H1 (cell line): Measurements from ENCODE around the gene DPP10. TPM values are rescaled to one million over a fixed set of nuclear protein-coding genes. Genes with fewer than 3 reads are reported as not detected.

ENCODE experiments used
- CTCF ChIA-PET: fragments of 300-600 bp; sonication (Branson Sonifier 250); formaldehyde crosslinking; loops from one replicate; lab custom pipeline; 2021; ENCODE audit not compliant: partially characterized antibody; lab: Charles Lee
- POLR2A ChIA-PET: fragments of 300-600 bp; sonication (Branson Sonifier 250); formaldehyde crosslinking; loops from one replicate; lab custom pipeline; 2021; ENCODE audit warnings: inconsistent platforms; ENCODE audit not compliant: partially characterized antibody; lab: Charles Lee
- DNase-seq, 2 experiments: peaks; one replicate each; pipeline versions ENCODE4 v3.0.0 to v3.0.0-alpha.2; 2010 to 2022; ENCODE audit warnings: low spot score in 2 of 2, low read depth in 1 of 2, mixed read lengths in 1 of 2
- FAIRE-seq: peaks from 2 replicates; lab custom pipeline; 2011; peaks lifted over from hg19 to GRCh38; lab: Jason Lieb, UNC
- H2AFZ ChIP-seq: 2 replicates; pipeline ENCODE4 v1.8.1; 2012; ENCODE audit warnings: low read length, inconsistent platforms
- H2AK5ac ChIP-seq: 2 replicates; pipeline ENCODE4 v1.6.1; 2013; ENCODE audit warnings: low read depth, low read length
- H2BK120ac ChIP-seq: replicated peaks from 2 replicates; pipeline ENCODE3; 2013; ENCODE audit warnings: low read depth, low read length, inconsistent platforms
- H2BK12ac ChIP-seq: 2 replicates; pipeline ENCODE4 v1.6.1; 2013; ENCODE audit warnings: low read depth, low read length
- H2BK15ac ChIP-seq: 2 replicates; pipeline ENCODE4 v1.6.1; 2013; ENCODE audit warnings: low read length
- H2BK20ac ChIP-seq: 2 replicates; pipeline ENCODE4 v1.6.1; 2013; ENCODE audit warnings: low read length
- H2BK5ac ChIP-seq: 2 replicates; pipeline ENCODE4 v1.6.1; 2013; ENCODE audit warnings: low read depth, low read length
- H3K14ac ChIP-seq: 2 replicates; pipeline ENCODE4 v1.6.1; 2013; ENCODE audit warnings: inconsistent platforms; ENCODE audit not compliant: insufficient read length
- H3K18ac ChIP-seq: 2 replicates; pipeline ENCODE4 v1.6.1; 2013; ENCODE audit warnings: low read length; ENCODE audit errors: extremely low read depth
- H3K23ac ChIP-seq: 2 replicates; pipeline ENCODE4 v1.6.1; 2013; ENCODE audit warnings: inconsistent platforms; ENCODE audit not compliant: insufficient read length
- H3K23me2 ChIP-seq: 2 replicates; pipeline ENCODE4 v1.6.1; 2013; ENCODE audit warnings: low read depth, low read length
- H3K27ac ChIP-seq: 2 replicates; pipeline ENCODE4 v1.6.1; 2011; ENCODE audit warnings: low read depth, low read length, inconsistent platforms
- H3K27me3 ChIP-seq, 4 experiments: replicated peaks in 1 of 4; 1 replicate in 1 of 4; 2 replicates in 3 of 4; pipeline versions ENCODE4 v1.6.1 to v1.8.1; 2011 to 2013; ENCODE audit warnings: low read length in 3 of 4, mild to moderate bottlenecking in 3 of 4, inconsistent platforms in 2 of 4, mixed read lengths in 2 of 4, moderate library complexity in 1 of 4; ENCODE audit not compliant: control insufficient read depth in 3 of 4, insufficient read depth in 3 of 4; ENCODE audit errors: extremely low read depth in 1 of 4
- H3K36me3 ChIP-seq, 4 experiments: 2 replicates each; pipeline versions ENCODE4 v1.6.1 to v1.8.1; 2011 to 2013; ENCODE audit warnings: mild to moderate bottlenecking in 4 of 4, low read length in 3 of 4, moderate library complexity in 2 of 4, control low read depth in 1 of 4, inconsistent platforms in 1 of 4; ENCODE audit not compliant: insufficient read depth in 4 of 4, control insufficient read depth in 2 of 4
- H3K4ac ChIP-seq: replicated peaks from 2 replicates; pipeline ENCODE3; 2013; ENCODE audit warnings: low read length, low read depth, mixed read lengths, inconsistent platforms; ENCODE audit not compliant: insufficient read length
- H3K4me1 ChIP-seq, 4 experiments: replicated peaks in 1 of 4; 1 replicate in 1 of 4; 2 replicates in 3 of 4; pipeline versions ENCODE4 v1.6.1 to v1.8.1; 2011 to 2013; ENCODE audit warnings: low read length in 3 of 4, inconsistent platforms in 2 of 4, mixed read lengths in 1 of 4; ENCODE audit not compliant: insufficient read depth in 4 of 4, control insufficient read depth in 3 of 4
- H3K4me2 ChIP-seq, 2 experiments: 2 replicates each; pipeline versions ENCODE4 v1.6.1 to v1.8.1; 2011 to 2013; ENCODE audit warnings: low read depth in 2 of 2, low read length in 2 of 2, control low read depth in 1 of 2, inconsistent platforms in 1 of 2, mild to moderate bottlenecking in 1 of 2; ENCODE audit not compliant: insufficient read depth in 1 of 2
- H3K4me3 ChIP-seq, 4 experiments: fragments of 200-600, 300-600 bp in 1 of 4; sonication (generic), shearing (Covaris generic), sonication (Bioruptor Twin) in 1 of 4; 2 replicates each; pipeline versions ENCODE4 v1.5.1 to v1.8.1; 2011 to 2016; ENCODE audit warnings: low read length in 4 of 4, low read depth in 3 of 4, control low read depth in 2 of 4, inconsistent platforms in 2 of 4, mild to moderate bottlenecking in 2 of 4, mixed read lengths in 1 of 4, moderate library complexity in 1 of 4; ENCODE audit not compliant: insufficient read depth in 2 of 4; ENCODE audit errors: extremely low read depth in 1 of 4
- H3K56ac ChIP-seq: replicated peaks from 2 replicates; pipeline ENCODE3; 2013; ENCODE audit warnings: low read depth, mild to moderate bottlenecking, mixed read lengths, low read length, inconsistent platforms; ENCODE audit not compliant: insufficient read length
- H3K79me1 ChIP-seq: 2 replicates; pipeline ENCODE4 v1.6.1; 2013; ENCODE audit warnings: low read depth, low read length, control low read depth
- H3K79me2 ChIP-seq, 2 experiments: 2 replicates each; pipeline versions ENCODE4 v1.6.1 to v1.8.1; 2012 to 2013; ENCODE audit warnings: low read length in 2 of 2, mild to moderate bottlenecking in 2 of 2, inconsistent platforms in 1 of 2; ENCODE audit not compliant: insufficient read depth in 2 of 2, control insufficient read depth in 1 of 2
- H3K9ac ChIP-seq, 4 experiments: replicated peaks in 1 of 4; 1 replicate in 1 of 4; 2 replicates in 3 of 4; pipeline versions ENCODE4 v1.6.1 to v1.8.1; 2011 to 2013; ENCODE audit warnings: low read depth in 3 of 4, low read length in 3 of 4, control low read depth in 2 of 4, mild to moderate bottlenecking in 2 of 4, moderate library complexity in 2 of 4, inconsistent platforms in 1 of 4; ENCODE audit errors: extremely low read depth in 1 of 4
- H3K9me3 ChIP-seq, 2 experiments: 2 replicates each; pipeline versions ENCODE4 v1.6.1 to v1.8.1; 2012 to 2013; ENCODE audit warnings: mild to moderate bottlenecking in 2 of 2, moderate library complexity in 2 of 2, control low read depth in 1 of 2, inconsistent platforms in 1 of 2, low read depth in 1 of 2, low read length in 1 of 2, mixed read lengths in 1 of 2; ENCODE audit not compliant: insufficient read depth in 2 of 2
- H4K20me1 ChIP-seq, 2 experiments: replicated peaks in 1 of 2; 2 replicates each; pipeline versions ENCODE3 to v1.8.1; 2011 to 2013; ENCODE audit warnings: inconsistent platforms in 2 of 2, low read length in 2 of 2, mild to moderate bottlenecking in 1 of 2; ENCODE audit not compliant: insufficient read depth in 2 of 2, control insufficient read depth in 1 of 2
- H4K5ac ChIP-seq: 2 replicates; pipeline ENCODE4 v1.6.1; 2013; ENCODE audit warnings: low read length, low read depth, mixed read lengths, inconsistent platforms; ENCODE audit not compliant: insufficient read length
- H4K8ac ChIP-seq: 2 replicates; pipeline ENCODE4 v1.8.0; 2013; ENCODE audit warnings: mild to moderate bottlenecking, moderate library complexity, low read length, inconsistent platforms; ENCODE audit not compliant: insufficient read depth; ENCODE audit errors: extremely low read depth
- H4K91ac ChIP-seq: replicated peaks from 2 replicates; pipeline ENCODE3; 2013; ENCODE audit warnings: low read length, mixed read lengths, inconsistent platforms; ENCODE audit not compliant: insufficient read length
- GABPA ChIP-seq: IDR thresholded peaks from 2 replicates; pipeline ENCODE4 v1.6.1; 2011; ENCODE audit warnings: mild to moderate bottlenecking, low read length, moderate library complexity, borderline replicate concordance; ENCODE audit not compliant: insufficient read depth
- MAFK ChIP-seq: IDR thresholded peaks from 2 replicates; pipeline ENCODE4 v1.6.1; 2012; ENCODE audit warnings: low read depth, mild to moderate bottlenecking, improper control_type of control experiment, low read length
- WGBS, 2 experiments: shearing (Covaris generic) in 1 of 2; methylation state at CpG; one replicate each; pipeline versions ENCODE4 v1.1.6 to v1.1.7; 2013 to 2015; ENCODE audit warnings: low lambda C conversion rate in 2 of 2, mixed read lengths in 2 of 2, inconsistent platforms in 1 of 2, low coverage in 1 of 2, missing lambda C conversion rate in 1 of 2; ENCODE audit not compliant: insufficient replicate concordance in 2 of 2, insufficient coverage in 1 of 2, insufficient read length in 1 of 2; ENCODE audit errors: extremely low coverage in 1 of 2, missing lambda C conversion rate in 1 of 2; 5-methylcytosine and 5-hydroxymethylcytosine counted together
- polyA plus RNA-seq, 7 experiments: library from polyadenylated mRNA; depleted of rRNA in 3 of 7; stranded (reverse) in 5 of 7; unstranded in 2 of 7; fragments of >200 nt in 5 of 7; fragments of 200-250 nt in 2 of 7; gene quantifications; 1 replicate in 5 of 7; 2 replicates in 1 of 7; 4 replicates in 1 of 7; pipeline versions ENCODE4 v1.2.1 to v1.2.3, GENCODE V29; 2011 to 2013; ENCODE audit warnings: missing spikeins in 2 of 7, mixed read lengths in 2 of 7
- total RNA-seq: library from RNA; stranded (reverse); fragmentation: NEBNext Ultra II Directional; extraction: Animal tissue kit (Norgen Biotek cat#: 25700); gene quantifications from 2 replicates; pipeline ENCODE4 v1.2.1, GENCODE V29; 2021

DPP10 gene
- total and polyA plus RNA-seq, 2 of the 8 experiments (the other 6 are each of a cell fraction or from before 2014, with no cell fraction given) = 3.3 to 7.2 TPM

- 100% methylated on average over 1 of the region's 1 CpG; no CpG with 5 or more reads in 1 of the 2 experiments for WGBS, 2 experiments
- Histone ChIP-seq H3K27me3 (no peaks in the 10 kb centered on the region), H2BK120ac (no peak overlapping the region), H3K79me1 (no peaks in the 10 kb centered on the region), H3K23me2 (no peaks in the 10 kb centered on the region; the same call in none of the 2 replicates), H2BK5ac (no peak overlapping the region), H4K20me1 (no peaks in the 10 kb centered on the region), H3K18ac (no peak overlapping the region), H3K56ac (no peak overlapping the region), H3K9me3 (no peaks in the 10 kb centered on the region), H3K27ac (no peak overlapping the region), H4K91ac (no peak overlapping the region), H2BK12ac (no peak overlapping the region), H3K9ac (no peak overlapping the region), H3K14ac (no peak overlapping the region), H3K23ac (no peak overlapping the region), H3K4me1 (peaks cover 0 to 7% (median 3%) of the 10 kb centered on the region in 4 experiments; a peak in 4 of 7 replicates), H2BK15ac (no peak overlapping the region), H3K36me3 (no peaks in the 10 kb centered on the region), H2AK5ac (no peak overlapping the region), H2BK20ac (no peak overlapping the region), H4K5ac (no peak overlapping the region), H3K4me2 (no peak overlapping the region), H3K4me3 (no peak overlapping the region), H2AFZ (no peak overlapping the region), H3K79me2 (no peaks in the 10 kb centered on the region), H4K8ac (no peak overlapping the region), H3K4ac (no peak overlapping the region)
- FAIRE-seq (no peak), DNase-seq (no peak)
- ChIA-PET CTCF (no interaction called here), POLR2A (no interaction called here)
- peak; percentile 57; the same call in 1 of the 2 replicates for TF ChIP-seq MAFK
- no peak for TF ChIP-seq GABPA
These were observed 347.5 kb downstream of the DPP10 start for GRCh38 chr2:114789989-114790388.
